Dedifferentiated amniotic fluid mesenchymal stem cell (primary cell): ENCODE data around the gene ZNF100.
"Not testable (repeated sequence)": the region's sequence is repeated elsewhere in the genome, so short reads cannot be mapped to it uniquely, and the experiment has no call there.

Experiments used
- DNase-seq: peaks from one replicate; pipeline ENCODE4 v3.0.0-alpha.2; 2016; ENCODE audit errors: extremely low spot score

The ZNF100 gene

GRCh38 chr19:21767065-21767800 lies at the start of gene ZNF100:
ZNF100 (minus strand) TSS chr19:21767579; CDS start chr19:21767429, 150 bp downstream.
- DNase-seq: peak; percentile 95

- DNase-seq: no peak
Measured at GRCh38 chr19:21812448-21812847, 45.1 kb upstream of the ZNF100 start.

GRCh38 chr19:21808400-21809000 lies 41.1 kb upstream of the ZNF100 start:
- DNase-seq: not testable (repeated sequence)

- no peak for DNase-seq
Measured at GRCh38 chr19:21789466-21790085, 22.2 kb upstream of the ZNF100 start.

- DNase-seq: no peak
Measured at GRCh38 chr19:21786936-21787335, 19.6 kb upstream of the ZNF100 start.

- DNase-seq: not testable (repeated sequence)
Measured at GRCh38 chr19:21775792-21776191, 8.4 kb upstream of the ZNF100 start.

GRCh38 chr19:21766705-21767064 lies 694 bp downstream of the ZNF100 start:
- DNase-seq: not testable (repeated sequence)

- no peak for DNase-seq
Measured at GRCh38 chr19:21765151-21765550, 2.2 kb downstream of the ZNF100 start.

- DNase-seq: not testable (repeated sequence)
Measured at GRCh38 chr19:21761547-21761946, 5.8 kb downstream of the ZNF100 start.

- DNase-seq: no peak
Measured at GRCh38 chr19:21758296-21758695, 9.1 kb downstream of the ZNF100 start.

- DNase-seq: not testable (repeated sequence)
Measured at GRCh38 chr19:21755555-21755954, 11.8 kb downstream of the ZNF100 start.

GRCh38 chr19:21751384-21751783 lies 16.0 kb downstream of the ZNF100 start:
- peak; percentile 30 for DNase-seq

- no peak for DNase-seq
Measured at GRCh38 chr19:21750586-21751128, 16.7 kb downstream of the ZNF100 start.

GRCh38 chr19:21749090-21749489 lies 18.3 kb downstream of the ZNF100 start:
- no peak for DNase-seq

- DNase-seq: no peak
Measured at GRCh38 chr19:21748088-21748487, 19.3 kb downstream of the ZNF100 start.

- DNase-seq: no peak
Measured at GRCh38 chr19:21740559-21740958, 26.8 kb downstream of the ZNF100 start.

- not testable (repeated sequence) for DNase-seq
Measured at GRCh38 chr19:21726942-21727747, 40.2 kb downstream of the ZNF100 start.

GRCh38 chr19:21713761-21714160 lies 53.6 kb downstream of the ZNF100 start:
- no peak for DNase-seq

- DNase-seq: no peak
Measured at GRCh38 chr19:21709464-21709863, 57.9 kb downstream of the ZNF100 start.

- not testable (repeated sequence) for DNase-seq
Measured at GRCh38 chr19:21707878-21708277, 59.5 kb downstream of the ZNF100 start.

- no peak for DNase-seq
Measured at GRCh38 chr19:21707065-21707464, 60.3 kb downstream of the ZNF100 start.

GRCh38 chr19:21705393-21705792 lies 62.0 kb downstream of the ZNF100 start:
- no peak for DNase-seq
